HepG2 (cell line): ENCODE data around the gene ZNF563. TPM values are rescaled to one million over a fixed set of nuclear protein-coding genes. Genes with fewer than 3 reads are reported as not detected.

Experiments used
- ARID5B ChIP-seq: IDR thresholded peaks from 2 replicates; pipeline ENCODE4 v1.4.0; 2020; ENCODE audit warnings: mild to moderate bottlenecking, missing genetic modification reagents
- ARNT ChIP-seq: fragments of 450-650 bp; IDR thresholded peaks from 2 replicates; pipeline ENCODE4 v1.6.1; 2017
- BRCA1 ChIP-seq: sonication (generic); formaldehyde crosslinking; IDR thresholded peaks from 2 replicates; pipeline ENCODE4 v1.4.0; 2020; ENCODE audit warnings: missing genetic modification reagents
- DDIT3 ChIP-seq: sonication (generic); formaldehyde crosslinking; IDR thresholded peaks from 2 replicates; pipeline ENCODE4 v1.4.0; 2020; ENCODE audit warnings: mild to moderate bottlenecking, missing genetic modification reagents
- DMAP1 ChIP-seq: IDR thresholded peaks from 2 replicates; pipeline ENCODE4 v1.6.1; 2016
- ELF3 ChIP-seq: IDR thresholded peaks from 2 replicates; pipeline ENCODE4 v1.6.1; 2016; ENCODE audit warnings: missing genetic modification reagents, missing compliant biosample characterization
- GFI1 ChIP-seq: sonication (generic); formaldehyde crosslinking; IDR thresholded peaks from 2 replicates; pipeline ENCODE4 v1.5.0; 2020; ENCODE audit warnings: missing genetic modification reagents, mild to moderate bottlenecking, borderline replicate concordance
- HOMEZ ChIP-seq: IDR thresholded peaks from 2 replicates; pipeline ENCODE4 v1.6.1; 2016; ENCODE audit warnings: low read depth
- HOXA7 ChIP-seq: sonication (generic); formaldehyde crosslinking; IDR thresholded peaks from 2 replicates; pipeline ENCODE4 v1.8.1; 2022; ENCODE audit warnings: mild to moderate bottlenecking, missing genetic modification reagents, moderate library complexity
- HOXD1 ChIP-seq: sonication (generic); formaldehyde crosslinking; IDR thresholded peaks from 2 replicates; pipeline ENCODE4 v1.5.0; 2020; ENCODE audit warnings: missing genetic modification reagents
- KAT7 ChIP-seq: IDR thresholded peaks from 2 replicates; pipeline ENCODE4 v1.6.1; 2018; ENCODE audit warnings: borderline replicate concordance, missing compliant biosample characterization
- POLR2A ChIP-seq, 2 experiments: IDR thresholded peaks; 2 replicates each; pipeline ENCODE4 v1.6.1; 2011; ENCODE audit warnings: low read depth in 2 of 2, low read length in 2 of 2, mild to moderate bottlenecking in 1 of 2, moderate library complexity in 1 of 2; ENCODE audit not compliant: insufficient read depth in 1 of 2
- PRPF4 ChIP-seq: fragments of 200-400 bp; formaldehyde crosslinking; IDR thresholded peaks from 2 replicates; pipeline ENCODE4 v1.6.1; 2016; ENCODE audit warnings: low read length, low read depth; ENCODE audit not compliant: poor library complexity, severe bottlenecking
- SUZ12 ChIP-seq: fragments of 150-350 bp; IDR thresholded peaks from 2 replicates; pipeline ENCODE4 v1.6.1; 2014; ENCODE audit warnings: low read depth, low read length
- TBP ChIP-seq: sonication (generic); formaldehyde crosslinking; IDR thresholded peaks from 2 replicates; pipeline ENCODE4 v1.5.0; 2020; ENCODE audit warnings: missing genetic modification reagents
- TFAP4 ChIP-seq: sonication (generic); IDR thresholded peaks from 2 replicates; pipeline ENCODE4 v1.6.1; 2016; ENCODE audit warnings: low read depth, borderline replicate concordance
- ZBTB34 ChIP-seq: sonication (generic); formaldehyde crosslinking; IDR thresholded peaks from 2 replicates; pipeline ENCODE4 v1.8.0; 2022; ENCODE audit warnings: mild to moderate bottlenecking, missing genetic modification reagents
- ZFX ChIP-seq: sonication (generic); formaldehyde crosslinking; IDR thresholded peaks from 2 replicates; pipeline ENCODE4 v1.4.0; 2020; ENCODE audit warnings: mild to moderate bottlenecking, low read depth, missing genetic modification reagents, moderate library complexity
- ZNF17 ChIP-seq: sonication (generic); formaldehyde crosslinking; IDR thresholded peaks from 2 replicates; pipeline ENCODE4 v1.5.0; 2020; ENCODE audit warnings: mild to moderate bottlenecking, missing genetic modification reagents
- ZNF614 ChIP-seq: IDR thresholded peaks from 2 replicates; pipeline ENCODE4 v1.6.1; 2018; ENCODE audit warnings: missing biosample characterization, missing genetic modification reagents, inconsistent platforms, borderline replicate concordance
- ZNF660 ChIP-seq: sonication (generic); formaldehyde crosslinking; IDR thresholded peaks from 2 replicates; pipeline ENCODE4 v1.5.1; 2020; ENCODE audit warnings: mild to moderate bottlenecking, low read depth, missing genetic modification reagents, borderline replicate concordance
- ZNF670 ChIP-seq: sonication (generic); formaldehyde crosslinking; IDR thresholded peaks from 2 replicates; pipeline ENCODE4 v1.8.0; 2022; ENCODE audit warnings: mild to moderate bottlenecking, missing genetic modification reagents, borderline replicate concordance
- ZNF740 ChIP-seq: sonication (generic); formaldehyde crosslinking; IDR thresholded peaks from 2 replicates; pipeline ENCODE4 v1.4.0; 2020; ENCODE audit warnings: missing genetic modification reagents
- ZSCAN21 ChIP-seq: sonication (generic); formaldehyde crosslinking; IDR thresholded peaks from 2 replicates; pipeline ENCODE4 v1.8.0; 2022; ENCODE audit warnings: mild to moderate bottlenecking, missing genetic modification reagents, moderate library complexity, borderline replicate concordance
- polyA plus RNA-seq, 8 experiments: library from polyadenylated mRNA; depleted of rRNA in 3 of 8; stranded (reverse) in 7 of 8; unstranded in 1 of 8; fragments of >200 nt; fragmentation: Illumina TruSeq in 4 of 8; extraction: Trizol in 4 of 8; gene quantifications; 2 replicates each; pipeline versions ENCODE4 v1.2.1 to v1.2.3, GENCODE V29; 2011 to 2016; ENCODE audit warnings: low read depth in 4 of 8, missing spikeins in 1 of 8, mixed read lengths in 1 of 8; ENCODE audit not compliant: insufficient read depth in 1 of 8
- total RNA-seq, 5 experiments: library from RNA; depleted of rRNA; stranded (reverse); fragments of >200 nt; fragmentation: Illumina TruSeq; extraction: Trizol; gene quantifications; 2 replicates each; pipeline ENCODE4 v1.2.3, GENCODE V29; 2016; ENCODE audit warnings: low read depth in 1 of 5

Gene ZNF563
- total and polyA plus RNA-seq, 2 of the 13 experiments (the other 11 are each of a cell fraction or from before 2014, with no cell fraction given): 7.5 to 19.5 TPM

- TF ChIP-seq ARID5B (CRISPR knock-in tag) (peak; percentile 77), ZNF660 (CRISPR knock-in tag) (no peak), HOXD1 (no peak), ARNT (no peak), HOXA7 (CRISPR knock-in tag) (no peak), ZSCAN21 (CRISPR knock-in tag) (no peak), PRPF4 (no peak), ZFX (CRISPR knock-in tag) (no peak), HOMEZ (peak; percentile 50; the same call in 1 of the 2 replicates), ZNF17 (CRISPR knock-in tag) (no peak), TFAP4 (peak; percentile 49; the same call in 1 of the 2 replicates), TBP (no peak), DDIT3 (no peak), DMAP1 (CRISPR knock-in tag) (peak; percentile 26; the same call in 1 of the 2 replicates), KAT7 (no peak), ZNF614 (CRISPR knock-in tag) (peak; percentile 63; the same call in 1 of the 2 replicates), ZBTB34 (CRISPR knock-in tag) (no peak), GFI1 (CRISPR knock-in tag) (no peak), SUZ12 (no peak), ZNF740 (CRISPR knock-in tag) (no peak), ZNF670 (no peak), POLR2A (IDR thresholded peaks at IDR 0.05; ENCODE audit: insufficient read depth in 1 of 2, low read depth in 2 of 2, low read length in 2 of 2) (peak; percentile 72 to 90), ELF3 (CRISPR knock-in tag) (peak; percentile 54; the same call in 1 of the 2 replicates), BRCA1 (CRISPR knock-in tag) (no peak)
These were observed 39.6 kb downstream of the ZNF563 start (continued) for GRCh38 chr19:12293777-12294248.
